ENCODE data around the gene KLF13. TPM values are rescaled to one million over a fixed set of nuclear protein-coding genes. Genes with fewer than 3 reads are reported as not detected.

Gene KLF13
- total RNA-seq, 1 experiment from 2014 or later, result 22.1 TPM

GRCh38 chr15:31278544-31279220, 48.0 kb upstream of the KLF13 start:
- no peak overlapping the region for H3K27ac ChIP-seq (ENCODE audit: low read depth, low read length, poor library complexity, severe bottlenecking)
- H3K4me3 ChIP-seq (ENCODE audit: low read depth, low read length, poor library complexity, severe bottlenecking), result no peak overlapping the region
- BruUV-seq (replicated peaks), result no TSS peak
- TF ChIP-seq CTCF (conservative IDR thresholded peaks at IDR 0.05; ENCODE audit: low read depth, low read length) (no peak), EZH2 (IDR thresholded peaks at IDR 0.05; ENCODE audit: borderline replicate concordance, low read depth, low read length, poor library complexity, severe bottlenecking) (no peak)
- ChIA-PET CTCF (no interaction called here), POLR2A (ENCODE audit: low non-redundant PET) (no interaction called here)
- no peaks in the 10 kb centered on the region for H3K27me3 ChIP-seq (replicated peaks; ENCODE audit: insufficient read depth, low read depth, low read length, poor library complexity)
- intact Hi-C loops (cut with micrococcal nuclease; ENCODE audit: unreplicated experiment), result no loop called here
- H3K9me3 ChIP-seq (ENCODE audit: low read depth, low read length, poor library complexity, severe bottlenecking), result no peaks in the 10 kb centered on the region
- H3K36me3 ChIP-seq (ENCODE audit: insufficient read depth, low read length, poor library complexity, severe bottlenecking), result no peaks in the 10 kb centered on the region
- DNase-seq (ENCODE audit: low spot score), result no peak
- no peaks in the 10 kb centered on the region for H3K4me1 ChIP-seq (ENCODE audit: insufficient read depth, low read length, poor library complexity, severe bottlenecking)

DNA sequence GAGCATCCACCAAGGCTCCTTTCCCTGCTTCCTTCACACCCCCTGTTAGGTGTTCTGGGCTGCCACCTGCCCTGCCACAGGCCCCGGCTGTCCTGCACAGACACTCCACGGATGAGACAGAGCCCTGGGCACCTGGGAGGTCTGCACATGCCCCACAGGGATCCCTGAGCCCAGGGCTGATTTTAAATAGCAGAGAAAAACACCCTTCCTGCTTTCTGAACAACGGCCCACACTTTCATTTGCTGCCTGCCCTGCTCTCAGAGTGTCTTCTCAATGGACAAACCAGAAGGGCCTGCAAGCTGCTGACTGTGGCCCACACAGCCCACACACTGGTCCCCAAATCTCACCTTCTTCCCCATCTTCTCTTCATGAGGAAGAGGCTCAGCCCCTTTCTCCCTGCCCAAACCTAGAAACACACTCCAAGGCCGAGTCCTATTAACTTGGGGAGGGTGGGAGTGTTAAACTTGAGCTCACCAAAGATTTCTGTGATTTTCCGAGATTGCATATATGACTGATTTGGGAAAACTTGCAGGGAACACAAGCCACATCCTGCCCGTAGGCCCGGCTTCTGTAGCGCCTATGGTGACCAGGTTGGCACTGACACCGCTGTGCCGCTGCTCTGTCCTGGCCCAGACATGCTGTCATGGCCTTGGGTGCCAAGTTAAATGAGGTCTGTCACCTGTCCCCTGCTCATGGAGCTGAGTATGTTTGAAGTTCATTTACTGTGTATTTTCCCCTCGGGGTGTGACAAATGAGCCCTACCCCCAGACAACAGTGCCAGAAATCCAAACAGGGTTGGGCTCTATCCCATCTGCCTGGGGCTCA, 47.2 kb upstream of the KLF13 start:
- H3K4me3 ChIP-seq (ENCODE audit: low read depth, low read length, poor library complexity, severe bottlenecking), result no peak overlapping the region
- H3K27ac ChIP-seq (ENCODE audit: low read depth, low read length, poor library complexity, severe bottlenecking), result no peak overlapping the region
- ChIA-PET POLR2A (ENCODE audit: low non-redundant PET) (no interaction called here), CTCF (no interaction called here)
- no peak for DNase-seq (ENCODE audit: low spot score)
- no TSS peak for BruUV-seq (replicated peaks)
- no peaks in the 10 kb centered on the region for H3K27me3 ChIP-seq (replicated peaks; ENCODE audit: insufficient read depth, low read depth, low read length, poor library complexity)
- intact Hi-C loops (cut with micrococcal nuclease; ENCODE audit: unreplicated experiment), result loop anchor here (5.0 to 10.0 kb wide), 2 partner anchors 32 to 75 kb away; no protein-coding TSS in a partner anchor
- no peaks in the 10 kb centered on the region for H3K9me3 ChIP-seq (ENCODE audit: low read depth, low read length, poor library complexity, severe bottlenecking)
- H3K36me3 ChIP-seq (ENCODE audit: insufficient read depth, low read length, poor library complexity, severe bottlenecking), result no peaks in the 10 kb centered on the region
- H3K4me1 ChIP-seq (ENCODE audit: insufficient read depth, low read length, poor library complexity, severe bottlenecking), result no peaks in the 10 kb centered on the region
- TF ChIP-seq CTCF (conservative IDR thresholded peaks at IDR 0.05; ENCODE audit: low read depth, low read length), result no peak
- no peak for TF ChIP-seq EZH2 (IDR thresholded peaks at IDR 0.05; ENCODE audit: borderline replicate concordance, low read depth, low read length, poor library complexity, severe bottlenecking)

- no peak for TF ChIP-seq EZH2 (IDR thresholded peaks at IDR 0.05; ENCODE audit: borderline replicate concordance, low read depth, low read length, poor library complexity, severe bottlenecking)
- no peak for TF ChIP-seq CTCF (conservative IDR thresholded peaks at IDR 0.05; ENCODE audit: low read depth, low read length)
- no TSS peak for BruUV-seq (replicated peaks)
- H3K27me3 ChIP-seq (replicated peaks; ENCODE audit: insufficient read depth, low read depth, low read length, poor library complexity), result no peaks in the 10 kb centered on the region
- no peaks in the 10 kb centered on the region for H3K36me3 ChIP-seq (ENCODE audit: insufficient read depth, low read length, poor library complexity, severe bottlenecking)
- H3K27ac ChIP-seq (ENCODE audit: low read depth, low read length, poor library complexity, severe bottlenecking), result no peak overlapping the region
- H3K4me1 ChIP-seq (ENCODE audit: insufficient read depth, low read length, poor library complexity, severe bottlenecking), result no peaks in the 10 kb centered on the region
- peak; percentile 11 for DNase-seq (ENCODE audit: low spot score)
- intact Hi-C loops (cut with micrococcal nuclease; ENCODE audit: unreplicated experiment), result loop anchor here (5.0 to 10.0 kb wide), 2 partner anchors 33 to 75 kb away; no protein-coding TSS in a partner anchor
- ChIA-PET CTCF (no interaction called here), POLR2A (ENCODE audit: low non-redundant PET) (no interaction called here)
- H3K4me3 ChIP-seq (ENCODE audit: low read depth, low read length, poor library complexity, severe bottlenecking), result no peak overlapping the region
- no peaks in the 10 kb centered on the region for H3K9me3 ChIP-seq (ENCODE audit: low read depth, low read length, poor library complexity, severe bottlenecking)
These were observed 46.4 kb upstream of the KLF13 start for GRCh38 chr15:31280046-31280830.
